PC-3 (cell line): Measurements from ENCODE around the gene SRSF5.

ENCODE experiments used
- EZH2 ChIP-seq: fragments of 300-600 bp; sonication (generic); IDR thresholded peaks from one replicate; pipeline ENCODE4 v1.6.1; 2017; ENCODE audit warnings: antibody characterized with exemption, mild to moderate bottlenecking, low read length; ENCODE audit not compliant: unreplicated experiment
- TF ChIP-seq, protein P1 (sequence below): fragments of 300-600 bp; sonication (generic); conservative IDR thresholded peaks from 2 replicates; pipeline ENCODE4 v1.5.1; 2017; ENCODE audit warnings: antibody characterized with exemption, low read depth, mild to moderate bottlenecking, low read length

GRCh38 chr14:69815556-69815955 lies 48.6 kb downstream of the SRSF5 start:
- TF ChIP-seq, protein P1, sequence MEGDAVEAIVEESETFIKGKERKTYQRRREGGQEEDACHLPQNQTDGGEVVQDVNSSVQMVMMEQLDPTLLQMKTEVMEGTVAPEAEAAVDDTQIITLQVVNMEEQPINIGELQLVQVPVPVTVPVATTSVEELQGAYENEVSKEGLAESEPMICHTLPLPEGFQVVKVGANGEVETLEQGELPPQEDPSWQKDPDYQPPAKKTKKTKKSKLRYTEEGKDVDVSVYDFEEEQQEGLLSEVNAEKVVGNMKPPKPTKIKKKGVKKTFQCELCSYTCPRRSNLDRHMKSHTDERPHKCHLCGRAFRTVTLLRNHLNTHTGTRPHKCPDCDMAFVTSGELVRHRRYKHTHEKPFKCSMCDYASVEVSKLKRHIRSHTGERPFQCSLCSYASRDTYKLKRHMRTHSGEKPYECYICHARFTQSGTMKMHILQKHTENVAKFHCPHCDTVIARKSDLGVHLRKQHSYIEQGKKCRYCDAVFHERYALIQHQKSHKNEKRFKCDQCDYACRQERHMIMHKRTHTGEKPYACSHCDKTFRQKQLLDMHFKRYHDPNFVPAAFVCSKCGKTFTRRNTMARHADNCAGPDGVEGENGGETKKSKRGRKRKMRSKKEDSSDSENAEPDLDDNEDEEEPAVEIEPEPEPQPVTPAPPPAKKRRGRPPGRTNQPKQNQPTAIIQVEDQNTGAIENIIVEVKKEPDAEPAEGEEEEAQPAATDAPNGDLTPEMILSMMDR: no peak
- no peak for TF ChIP-seq EZH2
